ENCODE results near the gene ZFPL1.

Gene ZFPL1

GRCh38 chr11:65060913-65061408, 23.1 kb upstream of the ZFPL1 start:
- no peak for DNase-seq (ENCODE audit: low read depth)

- no peak for DNase-seq (ENCODE audit: low read depth)
These were observed 20.5 kb upstream of the ZFPL1 start for GRCh38 chr11:65063532-65063931.

- DNase-seq (ENCODE audit: low read depth), result no peak
These were observed 19.2 kb upstream of the ZFPL1 start for GRCh38 chr11:65064847-65065240.

- no peak for DNase-seq (ENCODE audit: low read depth)
These were observed 18.2 kb upstream of the ZFPL1 start for GRCh38 chr11:65065851-65066250.

GRCh38 chr11:65066315-65066714, 17.7 kb upstream of the ZFPL1 start:
- DNase-seq (ENCODE audit: low read depth), result no peak

- no peak for DNase-seq (ENCODE audit: low read depth)
These were observed 17.2 kb upstream of the ZFPL1 start for GRCh38 chr11:65066805-65067291.

- DNase-seq (ENCODE audit: low read depth), result no peak
These were observed 16.6 kb upstream of the ZFPL1 start for GRCh38 chr11:65067446-65067845.

- DNase-seq (ENCODE audit: low read depth), result no peak
These were observed 14.8 kb upstream of the ZFPL1 start for GRCh38 chr11:65069217-65069616.

GRCh38 chr11:65071907-65072630, 12.0 kb upstream of the ZFPL1 start:
- no peak for DNase-seq (ENCODE audit: low read depth)

- DNase-seq (ENCODE audit: low read depth), result no peak
These were observed 11.4 kb upstream of the ZFPL1 start for GRCh38 chr11:65072631-65072966.

- no peak for DNase-seq (ENCODE audit: low read depth)
These were observed 6.6 kb upstream of the ZFPL1 start for GRCh38 chr11:65077451-65077850.

GRCh38 chr11:65078151-65078550, 5.9 kb upstream of the ZFPL1 start:
- no peak for DNase-seq (ENCODE audit: low read depth)

GRCh38 chr11:65078786-65079342, 5.2 kb upstream of the ZFPL1 start:
- no peak for DNase-seq (ENCODE audit: low read depth)

- DNase-seq (ENCODE audit: low read depth), result no peak
These were observed 738 bp upstream of the ZFPL1 start for GRCh38 chr11:65083134-65083833.

GRCh38 chr11:65084598-65085375, 765 bp downstream of the ZFPL1 start:
- no peak for DNase-seq (ENCODE audit: low read depth)

GRCh38 chr11:65085446-65085845, 1.4 kb downstream of the ZFPL1 start:
- DNase-seq (ENCODE audit: low read depth), result no peak

GRCh38 chr11:65086809-65087208, 2.8 kb downstream of the ZFPL1 start:
- no peak for DNase-seq (ENCODE audit: low read depth)

- no peak for DNase-seq (ENCODE audit: low read depth)
These were observed 3.2 kb downstream of the ZFPL1 start for GRCh38 chr11:65087216-65087615.

GRCh38 chr11:65087827-65088226, 3.8 kb downstream of the ZFPL1 start:
- DNase-seq (ENCODE audit: low read depth), result no peak

GRCh38 chr11:65089621-65090020, 5.6 kb downstream of the ZFPL1 start:
- no peak for DNase-seq (ENCODE audit: low read depth)

- DNase-seq (ENCODE audit: low read depth), result no peak
These were observed 6.6 kb downstream of the ZFPL1 start for GRCh38 chr11:65090628-65091027.

- DNase-seq (ENCODE audit: low read depth), result no peak
These were observed 11.4 kb downstream of the ZFPL1 start for GRCh38 chr11:65095427-65095826.
